ENCODE results near the gene CPED1. TPM values are rescaled to one million over a fixed set of nuclear protein-coding genes. Genes with fewer than 3 reads are reported as not detected.

Gene CPED1
- total and polyA plus RNA-seq, 2 experiments from 2014 or later: 0.17 to 0.47 TPM

GRCh38 chr7:121167971-121168370, 179.5 kb downstream of the CPED1 start:
- Histone ChIP-seq H3K9me2 (ENCODE audit: insufficient read depth) (no peaks in the 10 kb centered on the region), H3K4me3 (no peak overlapping the region), H4K20me1 (replicated peaks; ENCODE audit: insufficient read depth) (no peaks in the 10 kb centered on the region), H3F3A (replicated peaks; ENCODE audit: low read depth) (no peaks in the 10 kb centered on the region), H3K36me3 (ENCODE audit: insufficient read depth) (no peaks in the 10 kb centered on the region), H3K4me1 (ENCODE audit: insufficient read depth) (no peaks in the 10 kb centered on the region), H3K79me2 (replicated peaks; ENCODE audit: insufficient read depth) (no peaks in the 10 kb centered on the region), H3K4me2 (no peak overlapping the region), H3K27ac (ENCODE audit: low read depth) (no peak overlapping the region), H2AFZ (no peak overlapping the region), H3K27me3 (ENCODE audit: insufficient read depth) (no peaks in the 10 kb centered on the region)
- Mint-ChIP-seq H3K4me3 (no peak overlapping the region), H3K4me1 (peaks cover 8% of the 10 kb centered on the region; the same call in 2 of the 3 replicates), H3K27ac (no peak overlapping the region), H3K27me3 (ENCODE audit: insufficient read depth, low read depth, poor library complexity) (no peaks in the 10 kb centered on the region), H3K9me3 (no peaks in the 10 kb centered on the region), H3K36me3 (ENCODE audit: low read depth) (no peaks in the 10 kb centered on the region)
- ATAC-seq: no peak
- no peak for TF ChIP-seq ZNF331 (CRISPR knock-in tag; IDR thresholded peaks at IDR 0.05; ENCODE audit: low read depth)
- TF ChIP-seq STAT1 (IDR thresholded peaks at IDR 0.05; ENCODE audit: unreplicated experiment): no peak
- no peak for TF ChIP-seq EZH2 (IDR thresholded peaks at IDR 0.05; ENCODE audit: low read depth, unreplicated experiment)
- no peak for TF ChIP-seq CTCF (conservative IDR thresholded peaks at IDR 0.05; ENCODE audit: low read depth in 2 of 2)
- no peak for TF ChIP-seq POLR2AphosphoS5 (IDR thresholded peaks at IDR 0.05; ENCODE audit: low read depth)
- TF ChIP-seq NANOG (IDR thresholded peaks at IDR 0.05; ENCODE audit: borderline replicate concordance): no peak
- no peak for TF ChIP-seq CREB1 (CRISPR knock-in tag; IDR thresholded peaks at IDR 0.05; ENCODE audit: low read depth)
- no peak for TF ChIP-seq JUNB (IDR thresholded peaks at IDR 0.05; ENCODE audit: unreplicated experiment)
- no peak for TF ChIP-seq ZNF462 (CRISPR knock-in tag; IDR thresholded peaks at IDR 0.05)
- DNase-seq (ENCODE audit: low spot score): no peak

Measured in GM23338 (cell line).